Measurements from ENCODE around the gene BACH1. TPM values are rescaled to one million over a fixed set of nuclear protein-coding genes. Genes with fewer than 3 reads are reported as not detected.
"Not testable (repeated sequence)": the region's sequence is repeated elsewhere in the genome, so short reads cannot be mapped to it uniquely, and the experiment has no call there.

Gene BACH1
- total RNA-seq, result 26.4 and 27.2 TPM in 2 replicates

- intact Hi-C loops (cut with micrococcal nuclease), result loop anchor here (1.0 to 5.0 kb wide), 9 partner anchors 50 to 461 kb away; partner anchors contain the start of genes CCT8 and USP16
Measured at GRCh38 chr21:29298348-29299045, at the start of gene BACH1. Gene BACH1 (plus strand): TSS chr21:29298922. CDS start chr21:29321281, 22,359 bp downstream.

GRCh38 chr21:29249289-29249688 is 49.4 kb upstream of the BACH1 start:
- intact Hi-C loops (cut with micrococcal nuclease), result not testable (repeated sequence)

GRCh38 chr21:29250636-29251035 is 48.1 kb upstream of the BACH1 start:
- intact Hi-C loops (cut with micrococcal nuclease), result no loop called here

- intact Hi-C loops (cut with micrococcal nuclease), result not testable (repeated sequence)
Measured at GRCh38 chr21:29253861-29254260, 44.9 kb upstream of the BACH1 start.

- intact Hi-C loops (cut with micrococcal nuclease), result no loop called here
Measured at GRCh38 chr21:29254550-29254949, 44.2 kb upstream of the BACH1 start.

GRCh38 chr21:29256126-29256910 is 42.4 kb upstream of the BACH1 start:
- intact Hi-C loops (cut with micrococcal nuclease), result no loop called here

- intact Hi-C loops (cut with micrococcal nuclease), result no loop called here
Measured at GRCh38 chr21:29257701-29258100, 41.0 kb upstream of the BACH1 start.

- intact Hi-C loops (cut with micrococcal nuclease), result no loop called here
Measured at GRCh38 chr21:29258626-29259338, 39.9 kb upstream of the BACH1 start.

GRCh38 chr21:29260461-29260860 is 38.3 kb upstream of the BACH1 start:
- intact Hi-C loops (cut with micrococcal nuclease), result no loop called here

GRCh38 chr21:29261555-29262540 is 36.9 kb upstream of the BACH1 start:
- intact Hi-C loops (cut with micrococcal nuclease), result no loop called here

- intact Hi-C loops (cut with micrococcal nuclease), result no loop called here
Measured at GRCh38 chr21:29264721-29265120, 34.0 kb upstream of the BACH1 start.

GRCh38 chr21:29265690-29266479 is 32.8 kb upstream of the BACH1 start:
- intact Hi-C loops (cut with micrococcal nuclease), result no loop called here

GRCh38 chr21:29267666-29268065 is 31.1 kb upstream of the BACH1 start:
- intact Hi-C loops (cut with micrococcal nuclease), result no loop called here

GRCh38 chr21:29271927-29272333 is 26.8 kb upstream of the BACH1 start:
- intact Hi-C loops (cut with micrococcal nuclease), result no loop called here

GRCh38 chr21:29277442-29277841 is 21.3 kb upstream of the BACH1 start:
- intact Hi-C loops (cut with micrococcal nuclease), result no loop called here

- intact Hi-C loops (cut with micrococcal nuclease), result no loop called here
Measured at GRCh38 chr21:29279558-29279957, 19.2 kb upstream of the BACH1 start.

GRCh38 chr21:29281801-29282200 is 16.9 kb upstream of the BACH1 start:
- intact Hi-C loops (cut with micrococcal nuclease), result not testable (repeated sequence)

GRCh38 chr21:29287383-29287782 is 11.3 kb upstream of the BACH1 start:
- intact Hi-C loops (cut with micrococcal nuclease), result no loop called here

- intact Hi-C loops (cut with micrococcal nuclease), result no loop called here
Measured at GRCh38 chr21:29288239-29288638, 10.5 kb upstream of the BACH1 start.

GRCh38 chr21:29289317-29289716 is 9.4 kb upstream of the BACH1 start:
- intact Hi-C loops (cut with micrococcal nuclease), result no loop called here
